H7 (cell line): ENCODE results near the gene MGAT4A. TPM values are rescaled to one million over a fixed set of nuclear protein-coding genes. Genes with fewer than 3 reads are reported as not detected.
"Not testable (repeated sequence)": the region's sequence is repeated elsewhere in the genome, so short reads cannot be mapped to it uniquely, and the experiment has no call there.

Experiments
- DNase-seq: peaks from one replicate; pipeline ENCODE4 v3.0.0; 2012
- H3K27me3 ChIP-seq: 2 replicates; pipeline ENCODE4 v1.6.0; 2011; ENCODE audit warnings: mild to moderate bottlenecking, low read length; ENCODE audit not compliant: control insufficient read depth, insufficient read depth
- H3K36me3 ChIP-seq: replicated peaks from 2 replicates; pipeline ENCODE4 v1.5.1; 2011; ENCODE audit warnings: low read length; ENCODE audit not compliant: control insufficient read depth, insufficient read depth
- H3K4me3 ChIP-seq: 2 replicates; pipeline ENCODE4 v1.5.1; 2011; ENCODE audit warnings: low read depth, mild to moderate bottlenecking, control low read depth, low read length, moderate library complexity; ENCODE audit not compliant: insufficient read depth
- total RNA-seq: library from RNA; depleted of rRNA; stranded (reverse); fragments of >200 nt; shearing (Covaris generic); gene quantifications from 2 replicates; pipeline ENCODE4 v1.2.3, GENCODE V29; 2014

MGAT4A gene
- total RNA-seq, 1 experiment from 2014 or later: 2.1 TPM

- no peak for DNase-seq
- Histone ChIP-seq H3K4me3 (no peak overlapping the region), H3K36me3 (no peaks in the 10 kb centered on the region), H3K27me3 (no peaks in the 10 kb centered on the region)
These were observed 37.6 kb upstream of the MGAT4A start for GRCh38 chr2:98768384-98769113.

- DNase-seq: no peak
- H3K27me3 ChIP-seq: no peaks in the 10 kb centered on the region
- no peaks in the 10 kb centered on the region for H3K36me3 ChIP-seq
- H3K4me3 ChIP-seq: no peak overlapping the region
These were observed 33.6 kb upstream of the MGAT4A start for GRCh38 chr2:98764499-98764898.

- H3K4me3 ChIP-seq: no peak overlapping the region
- DNase-seq: no peak
- H3K36me3 ChIP-seq: no peaks in the 10 kb centered on the region
- H3K27me3 ChIP-seq: no peaks in the 10 kb centered on the region
These were observed 32.4 kb upstream of the MGAT4A start for GRCh38 chr2:98763209-98763951.

- Histone ChIP-seq H3K36me3 (no peaks in the 10 kb centered on the region), H3K4me3 (no peak overlapping the region), H3K27me3 (no peaks in the 10 kb centered on the region)
- no peak for DNase-seq
These were observed 31.0 kb upstream of the MGAT4A start for GRCh38 chr2:98761909-98762308.

- H3K36me3 ChIP-seq: no peaks in the 10 kb centered on the region
- H3K4me3 ChIP-seq: no peak overlapping the region
- no peaks in the 10 kb centered on the region for H3K27me3 ChIP-seq
- DNase-seq: no peak
These were observed 30.4 kb upstream of the MGAT4A start for GRCh38 chr2:98761267-98761781.

- no peak for DNase-seq
- Histone ChIP-seq H3K36me3 (no peaks in the 10 kb centered on the region), H3K27me3 (no peaks in the 10 kb centered on the region), H3K4me3 (no peak overlapping the region)
These were observed 29.1 kb upstream of the MGAT4A start for GRCh38 chr2:98759827-98760625.

- Histone ChIP-seq H3K36me3 (no peaks in the 10 kb centered on the region), H3K4me3 (no peak overlapping the region), H3K27me3 (no peaks in the 10 kb centered on the region)
- DNase-seq: no peak
These were observed 28.4 kb upstream of the MGAT4A start for GRCh38 chr2:98759338-98759737.

- Histone ChIP-seq H3K4me3 (no peak overlapping the region), H3K36me3 (no peaks in the 10 kb centered on the region), H3K27me3 (no peaks in the 10 kb centered on the region)
- DNase-seq: no peak
These were observed 27.0 kb upstream of the MGAT4A start for GRCh38 chr2:98757904-98758421.

GRCh38 chr2:98753801-98754200 lies 22.9 kb upstream of the MGAT4A start:
- H3K4me3 ChIP-seq: no peak overlapping the region
- H3K27me3 ChIP-seq: no peaks in the 10 kb centered on the region
- H3K36me3 ChIP-seq: no peaks in the 10 kb centered on the region
- no peak for DNase-seq

- H3K4me3 ChIP-seq, H3K27me3 ChIP-seq, DNase-seq, H3K36me3 ChIP-seq: not testable (repeated sequence)
These were observed 21.8 kb upstream of the MGAT4A start for GRCh38 chr2:98752711-98753110.

- H3K4me3 ChIP-seq: no peak overlapping the region
These were observed 20.8 kb upstream of the MGAT4A start for GRCh38 chr2:98751748-98752147.

GRCh38 chr2:98750593-98751282 lies 19.8 kb upstream of the MGAT4A start:
- Histone ChIP-seq H3K27me3 (no peaks in the 10 kb centered on the region), H3K36me3 (no peaks in the 10 kb centered on the region), H3K4me3 (no peak overlapping the region)
- no peak for DNase-seq

More at GRCh38 chr2:98751748-98752147, 20.8 kb upstream of the MGAT4A start:
- H3K36me3 ChIP-seq: no peaks in the 10 kb centered on the region
- DNase-seq: no peak
- H3K27me3 ChIP-seq: no peaks in the 10 kb centered on the region

- no peak for DNase-seq
- Histone ChIP-seq H3K4me3 (no peak overlapping the region), H3K36me3 (no peaks in the 10 kb centered on the region), H3K27me3 (no peaks in the 10 kb centered on the region)
These were observed 18.1 kb upstream of the MGAT4A start for GRCh38 chr2:98749066-98749450.
